Trophoblast cell (in vitro differentiated cells and primary cell): ENCODE measurements around the gene TSHZ2.

Experiments
- DNase-seq, 2 donors: peaks; one replicate each; pipeline ENCODE4 v3.0.0-alpha.2; 2016
- H2AFZ ChIP-seq: 2 replicates; pipeline ENCODE4 v1.6.1; 2013; ENCODE audit warnings: low read length, moderate library complexity, mild to moderate bottlenecking; ENCODE audit not compliant: insufficient read depth, poor library complexity
- H2AK5ac ChIP-seq: 2 replicates; pipeline ENCODE4 v1.6.1; 2013; ENCODE audit warnings: mild to moderate bottlenecking, low read length
- H2BK120ac ChIP-seq: 2 replicates; pipeline ENCODE4 v1.6.1; 2013; ENCODE audit warnings: low read length, mild to moderate bottlenecking, moderate library complexity; ENCODE audit not compliant: insufficient read depth, poor library complexity
- H2BK12ac ChIP-seq: 2 replicates; pipeline ENCODE4 v1.6.1; 2013; ENCODE audit warnings: mild to moderate bottlenecking, low read length, moderate library complexity
- H2BK5ac ChIP-seq: 2 replicates; pipeline ENCODE4 v1.6.1; 2013; ENCODE audit warnings: low read length, low read depth, moderate library complexity, mild to moderate bottlenecking; ENCODE audit not compliant: poor library complexity
- H3K14ac ChIP-seq: 2 replicates; pipeline ENCODE4 v1.6.1; 2013; ENCODE audit warnings: mild to moderate bottlenecking, low read length
- H3K18ac ChIP-seq: 2 replicates; pipeline ENCODE4 v1.6.1; 2013; ENCODE audit warnings: mild to moderate bottlenecking, low read length
- H3K23ac ChIP-seq: 2 replicates; pipeline ENCODE4 v1.6.1; 2013; ENCODE audit warnings: low read length
- H3K27ac ChIP-seq: 2 replicates; pipeline ENCODE4 v1.5.1; 2013; ENCODE audit warnings: low read depth, mild to moderate bottlenecking, inconsistent platforms, low read length, moderate library complexity
- H3K27me3 ChIP-seq: 2 replicates; pipeline ENCODE4 v1.6.1; 2013; ENCODE audit warnings: inconsistent platforms, mild to moderate bottlenecking, low read length, moderate library complexity; ENCODE audit not compliant: insufficient read depth
- H3K36me3 ChIP-seq, 2 experiments: 1 replicate in 1 of 2; 2 replicates in 1 of 2; pipeline ENCODE4 v1.6.1; 2013; ENCODE audit warnings: low read length in 2 of 2, mild to moderate bottlenecking in 2 of 2, moderate library complexity in 1 of 2; ENCODE audit not compliant: insufficient read depth in 2 of 2, control insufficient read depth in 1 of 2
- H3K4ac ChIP-seq: 2 replicates; pipeline ENCODE4 v1.6.1; 2013; ENCODE audit warnings: low read depth, mild to moderate bottlenecking, low read length, moderate library complexity
- H3K4me1 ChIP-seq, 2 experiments: 1 replicate in 1 of 2; 2 replicates in 1 of 2; pipeline ENCODE4 v1.6.1; 2013; ENCODE audit warnings: low read length in 2 of 2, mild to moderate bottlenecking in 2 of 2, moderate library complexity in 1 of 2; ENCODE audit not compliant: insufficient read depth in 2 of 2, control insufficient read depth in 1 of 2
- H3K4me2 ChIP-seq: 2 replicates; pipeline ENCODE4 v1.6.1; 2013; ENCODE audit warnings: inconsistent platforms, mild to moderate bottlenecking, low read length, moderate library complexity
- H3K4me3 ChIP-seq: 2 replicates; pipeline ENCODE4 v1.5.1; 2013; ENCODE audit warnings: mild to moderate bottlenecking, low read depth, low read length, inconsistent platforms
- H3K79me1 ChIP-seq: one replicate; pipeline ENCODE4 v1.6.1; 2013; ENCODE audit warnings: low read length
- H3K79me2 ChIP-seq: 2 replicates; pipeline ENCODE4 v1.6.1; 2013; ENCODE audit warnings: low read length, mild to moderate bottlenecking; ENCODE audit not compliant: control insufficient read depth, insufficient read depth, poor library complexity
- H3K9ac ChIP-seq: 2 replicates; pipeline ENCODE4 v1.6.1; 2013; ENCODE audit warnings: mild to moderate bottlenecking, low read length
- H3K9me3 ChIP-seq: 2 replicates; pipeline ENCODE4 v1.6.1; 2013; ENCODE audit warnings: low read depth, mild to moderate bottlenecking, control low read depth, inconsistent platforms, low read length; ENCODE audit not compliant: insufficient read depth
- H4K12ac ChIP-seq: 2 replicates; pipeline ENCODE4 v1.6.1; 2013; ENCODE audit warnings: low read depth, mild to moderate bottlenecking, low read length, moderate library complexity
- H4K8ac ChIP-seq: 2 replicates; pipeline ENCODE4 v1.6.1; 2013; ENCODE audit warnings: low read depth, mild to moderate bottlenecking, low read length, moderate library complexity
- H4K91ac ChIP-seq: one replicate; pipeline ENCODE4 v1.6.1; 2013; ENCODE audit warnings: low read depth, mild to moderate bottlenecking, low read length, moderate library complexity
- WGBS: extraction: QIAGEN DNeasy Blood & Tissue Kit; methylation state at CpG from one replicate; pipeline ENCODE4 v1.1.7; 2013; ENCODE audit warnings: missing lambda C conversion rate; ENCODE audit not compliant: insufficient read length, insufficient coverage; ENCODE audit errors: extremely low coverage; 5-methylcytosine and 5-hydroxymethylcytosine counted together

The TSHZ2 gene

DNA sequence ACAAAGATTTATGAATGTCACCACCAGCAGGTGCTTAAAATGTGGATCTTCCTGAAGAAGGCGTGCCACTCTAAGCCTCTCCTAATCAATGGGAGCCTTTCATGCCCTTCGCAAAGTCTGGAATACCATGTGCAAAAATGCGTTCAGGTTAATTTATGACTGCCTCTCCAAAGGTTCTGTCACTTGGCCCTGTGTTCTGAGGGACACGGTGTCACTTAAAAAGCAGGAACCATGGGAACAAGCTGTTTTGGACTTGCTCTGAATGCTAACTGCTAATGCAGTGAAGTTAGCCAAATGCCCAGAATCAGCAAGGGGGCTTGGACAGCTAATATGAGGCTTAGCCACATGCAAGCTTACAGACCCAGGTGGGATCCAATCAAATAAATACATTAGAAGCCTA lies 250.3 kb downstream of the TSHZ2 start:
- Histone ChIP-seq H3K4me2 (no peak overlapping the region), H3K36me3 (no peaks in the 10 kb centered on the region), H3K79me1 (no peaks in the 10 kb centered on the region), H2BK12ac (no peak overlapping the region), H3K79me2 (no peaks in the 10 kb centered on the region), H3K27ac (no peak overlapping the region), H3K9me3 (no peaks in the 10 kb centered on the region), H4K8ac (no peak overlapping the region), H3K4me3 (no peak overlapping the region), H3K18ac (no peak overlapping the region), H3K27me3 (no peaks in the 10 kb centered on the region), H3K9ac (no peak overlapping the region), H3K4me1 (no peaks in the 10 kb centered on the region), H2BK5ac (no peak overlapping the region), H4K91ac (no peak overlapping the region), H4K12ac (no peak overlapping the region), H2AFZ (no peak overlapping the region), H3K14ac (no peak overlapping the region), H3K23ac (no peak overlapping the region), H2BK120ac (no peak overlapping the region), H3K4ac (no peak overlapping the region), H2AK5ac (no peak overlapping the region)
- no CpG with 5 or more reads among the region's 4 CpGs for WGBS
- no peak for DNase-seq

- H3K36me3 ChIP-seq, result no peaks in the 10 kb centered on the region
- no peak overlapping the region for H4K8ac ChIP-seq
- H3K14ac ChIP-seq, result no peak overlapping the region
- H2AK5ac ChIP-seq, result no peak overlapping the region
- DNase-seq, result no peak
- no peak overlapping the region for H3K4ac ChIP-seq
- no peaks in the 10 kb centered on the region for H3K79me2 ChIP-seq
- H4K12ac ChIP-seq, result no peak overlapping the region
- no peak overlapping the region for H3K9ac ChIP-seq
- no peak overlapping the region for H2BK120ac ChIP-seq
- H3K4me2 ChIP-seq, result no peak overlapping the region
- no peaks in the 10 kb centered on the region for H3K27me3 ChIP-seq
- no peaks in the 10 kb centered on the region for H3K9me3 ChIP-seq
- no peaks in the 10 kb centered on the region for H3K4me1 ChIP-seq
- H2AFZ ChIP-seq, result no peak overlapping the region
- no peak overlapping the region for H3K18ac ChIP-seq
- no peak overlapping the region for H3K4me3 ChIP-seq
- no peak overlapping the region for H3K27ac ChIP-seq
- H2BK5ac ChIP-seq, result no peak overlapping the region
- no peak overlapping the region for H2BK12ac ChIP-seq
- H4K91ac ChIP-seq, result no peak overlapping the region
- H3K23ac ChIP-seq, result no peak overlapping the region
- no peaks in the 10 kb centered on the region for H3K79me1 ChIP-seq
- no CpG with 5 or more reads among the region's 3 CpGs for WGBS
These were observed 250.8 kb downstream of the TSHZ2 start for GRCh38 chr20:53222932-53223331.

DNA sequence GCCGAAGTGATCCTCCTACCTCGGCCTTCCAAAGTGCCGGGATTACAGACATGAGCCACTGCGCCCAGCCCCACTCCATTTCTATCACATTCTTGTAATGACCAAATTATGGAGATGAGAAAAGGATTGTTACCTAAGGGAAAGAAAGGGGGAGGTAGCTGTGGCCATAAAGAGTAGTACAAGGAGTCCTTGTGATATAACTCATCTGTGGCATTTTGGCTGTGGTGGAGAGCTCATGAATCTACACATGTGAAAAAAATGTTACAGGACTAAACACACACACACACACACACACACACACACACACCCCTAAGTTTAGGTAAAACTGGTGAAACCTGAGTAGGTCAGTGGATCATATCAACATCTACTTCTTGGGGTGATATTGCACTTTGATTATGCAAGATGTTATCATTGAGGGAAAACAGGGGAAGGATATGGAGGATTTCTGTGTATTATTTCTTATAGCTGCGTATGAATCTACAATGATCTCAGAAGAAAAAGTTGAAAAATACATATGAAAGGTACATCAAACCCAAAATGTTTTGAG lies 251.5 kb downstream of the TSHZ2 start:
- H3K9me3 ChIP-seq, result no peaks in the 10 kb centered on the region
- no CpG with 5 or more reads among the region's 5 CpGs for WGBS
- H3K14ac ChIP-seq, result no peak overlapping the region
- no peak overlapping the region for H2BK120ac ChIP-seq
- H3K9ac ChIP-seq, result no peak overlapping the region
- no peaks in the 10 kb centered on the region for H3K36me3 ChIP-seq
- H3K27ac ChIP-seq, result no peak overlapping the region
- no peak overlapping the region for H3K18ac ChIP-seq
- DNase-seq, result peak in 1 of 2 donors; percentile 37
- H3K4me2 ChIP-seq, result no peak overlapping the region
- H3K4ac ChIP-seq, result no peak overlapping the region
- H3K79me1 ChIP-seq, result no peaks in the 10 kb centered on the region
- H2AK5ac ChIP-seq, result no peak overlapping the region
- H3K4me1 ChIP-seq, result no peaks in the 10 kb centered on the region
- no peak overlapping the region for H4K91ac ChIP-seq
- H2BK12ac ChIP-seq, result no peak overlapping the region
- no peaks in the 10 kb centered on the region for H3K79me2 ChIP-seq
- no peaks in the 10 kb centered on the region for H3K27me3 ChIP-seq
- H4K12ac ChIP-seq, result no peak overlapping the region
- no peak overlapping the region for H2AFZ ChIP-seq
- no peak overlapping the region for H2BK5ac ChIP-seq
- H3K23ac ChIP-seq, result no peak overlapping the region
- H3K4me3 ChIP-seq, result no peak overlapping the region
- no peak overlapping the region for H4K8ac ChIP-seq

- Histone ChIP-seq H3K36me3 (no peaks in the 10 kb centered on the region), H3K79me1 (no peaks in the 10 kb centered on the region), H2AK5ac (no peak overlapping the region), H3K4me2 (no peak overlapping the region), H4K91ac (no peak overlapping the region), H3K4ac (no peak overlapping the region), H2BK5ac (no peak overlapping the region), H2BK12ac (no peak overlapping the region), H3K4me1 (no peaks in the 10 kb centered on the region), H3K79me2 (no peaks in the 10 kb centered on the region), H3K14ac (no peak overlapping the region), H2BK120ac (no peak overlapping the region), H4K12ac (no peak overlapping the region), H4K8ac (no peak overlapping the region), H3K27ac (no peak overlapping the region), H3K27me3 (no peaks in the 10 kb centered on the region), H2AFZ (no peak overlapping the region), H3K18ac (no peak overlapping the region), H3K23ac (no peak overlapping the region), H3K4me3 (no peak overlapping the region), H3K9ac (no peak overlapping the region), H3K9me3 (no peaks in the 10 kb centered on the region)
- WGBS, result no CpG with 5 or more reads among the region's 1 CpG
- no peak for DNase-seq
These were observed 252.7 kb downstream of the TSHZ2 start for GRCh38 chr20:53224851-53225250.
